Testis (tissue), 2 donors: ENCODE results near the gene MYL9.

ENCODE experiments used
- POLR2A ChIP-seq: fragments of 450-650 bp; IDR thresholded peaks from one replicate; pipeline ENCODE4 v1.6.1; 2017; ENCODE audit warnings: antibody characterized with exemption, mild to moderate bottlenecking, moderate library complexity
- TF ChIP-seq, protein P1 (sequence below), 3 experiments: fragments of 450-650 bp in 2 of 3; fragments of 200-600 bp in 1 of 3; sonication (generic) in 1 of 3; IDR thresholded peaks; one replicate each; pipeline ENCODE4 v1.5.1; 2016 to 2019; ENCODE audit warnings: antibody characterized with exemption in 3 of 3, mild to moderate bottlenecking in 2 of 3, moderate library complexity in 1 of 3

DNA sequence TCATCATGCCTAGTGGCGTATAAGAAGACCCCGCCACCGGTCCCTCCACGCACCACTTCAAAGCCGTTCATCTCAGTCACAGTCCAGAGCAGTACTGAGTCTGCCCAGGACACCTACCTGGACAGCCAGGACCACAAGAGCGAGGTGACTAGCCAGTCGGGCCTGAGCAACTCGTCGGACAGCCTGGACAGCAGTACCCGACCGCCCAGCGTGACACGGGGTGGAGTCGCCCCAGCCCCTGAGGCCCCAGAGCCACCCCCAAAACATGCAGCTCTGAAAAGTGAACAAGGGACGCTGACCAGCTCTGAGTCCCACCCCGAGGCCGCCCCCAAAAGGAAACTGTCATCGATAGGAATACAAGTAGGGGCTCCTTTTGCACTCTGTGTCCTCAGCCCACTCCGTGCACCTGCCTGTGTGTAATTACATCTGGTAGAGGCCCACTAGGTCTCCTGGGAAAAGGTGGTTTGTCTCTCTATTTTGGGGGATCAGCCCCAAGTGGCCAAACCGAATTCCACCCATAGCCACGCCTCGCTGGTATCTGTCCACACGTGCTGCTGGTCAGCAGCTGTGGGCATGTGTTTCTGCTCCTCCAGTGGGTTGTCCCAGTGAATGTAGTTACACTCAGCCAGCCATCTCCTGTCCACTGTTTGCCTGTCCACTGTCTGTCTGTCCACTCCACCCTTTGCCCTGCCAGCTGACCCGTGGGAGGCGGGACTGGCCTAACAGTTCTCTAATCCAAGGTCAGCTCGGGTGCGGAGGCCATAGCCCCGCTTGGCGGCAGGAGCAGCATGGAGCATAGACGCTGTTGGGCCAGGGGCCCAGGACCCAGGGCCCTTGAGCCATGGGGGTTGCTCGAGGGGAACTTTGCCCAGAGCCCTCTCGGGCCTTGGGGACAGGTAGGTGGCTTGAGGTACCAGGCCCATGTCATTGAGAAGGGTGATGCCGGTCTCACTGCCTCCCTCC lies 44.3 kb upstream of the MYL9 start:
- no peak for TF ChIP-seq POLR2A
- TF ChIP-seq, protein P1, sequence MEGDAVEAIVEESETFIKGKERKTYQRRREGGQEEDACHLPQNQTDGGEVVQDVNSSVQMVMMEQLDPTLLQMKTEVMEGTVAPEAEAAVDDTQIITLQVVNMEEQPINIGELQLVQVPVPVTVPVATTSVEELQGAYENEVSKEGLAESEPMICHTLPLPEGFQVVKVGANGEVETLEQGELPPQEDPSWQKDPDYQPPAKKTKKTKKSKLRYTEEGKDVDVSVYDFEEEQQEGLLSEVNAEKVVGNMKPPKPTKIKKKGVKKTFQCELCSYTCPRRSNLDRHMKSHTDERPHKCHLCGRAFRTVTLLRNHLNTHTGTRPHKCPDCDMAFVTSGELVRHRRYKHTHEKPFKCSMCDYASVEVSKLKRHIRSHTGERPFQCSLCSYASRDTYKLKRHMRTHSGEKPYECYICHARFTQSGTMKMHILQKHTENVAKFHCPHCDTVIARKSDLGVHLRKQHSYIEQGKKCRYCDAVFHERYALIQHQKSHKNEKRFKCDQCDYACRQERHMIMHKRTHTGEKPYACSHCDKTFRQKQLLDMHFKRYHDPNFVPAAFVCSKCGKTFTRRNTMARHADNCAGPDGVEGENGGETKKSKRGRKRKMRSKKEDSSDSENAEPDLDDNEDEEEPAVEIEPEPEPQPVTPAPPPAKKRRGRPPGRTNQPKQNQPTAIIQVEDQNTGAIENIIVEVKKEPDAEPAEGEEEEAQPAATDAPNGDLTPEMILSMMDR (IDR thresholded peaks at IDR 0.05) = no peak
